Measurements from ENCODE around the gene USP22. TPM values are rescaled to one million over a fixed set of nuclear protein-coding genes. Genes with fewer than 3 reads are reported as not detected.

USP22 gene
- total and polyA plus RNA-seq, 4 donors: 27.2 to 109 (median 58.1) TPM

DNA sequence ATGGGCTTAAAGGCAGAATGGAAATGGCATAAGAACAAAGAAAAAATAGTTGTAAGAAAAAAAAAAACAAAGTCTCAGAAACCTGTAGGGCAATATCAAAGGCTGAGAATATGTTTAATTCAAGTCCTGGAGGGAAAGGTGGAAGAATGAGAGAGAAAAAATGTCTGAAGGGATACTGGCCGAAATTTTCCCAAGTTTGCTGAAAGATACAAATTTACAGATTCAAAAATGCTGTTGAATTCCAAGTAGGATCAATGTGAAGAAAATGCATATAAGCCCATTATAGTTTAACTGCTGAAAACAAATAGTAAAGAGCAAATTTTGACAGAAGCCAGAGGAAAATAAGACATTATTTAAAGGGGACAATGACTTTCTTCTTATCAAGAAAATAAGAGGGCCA, 6.6 kb upstream of the USP22 start:
- 92% methylated on average over 1 of the region's 1 CpG for WGBS
- no peaks in the 10 kb centered on the region for H3K4me1 ChIP-seq (ENCODE audit: control insufficient read depth in 4 of 4, insufficient read depth in 4 of 4, low read length in 3 of 4)
- H3K9ac ChIP-seq (ENCODE audit: low read depth in 1 of 2, low read length in 2 of 2): no peak overlapping the region
- DNase-seq (ENCODE audit: low spot score): no peak
- H3K4me3 ChIP-seq (ENCODE audit: low read depth in 1 of 3, low read length in 3 of 3): no peak overlapping the region
- no peak overlapping the region for H3K27ac ChIP-seq (ENCODE audit: low read depth in 1 of 2, low read length in 2 of 2)
- H3K27me3 ChIP-seq (ENCODE audit: control insufficient read depth in 4 of 4, insufficient read depth in 4 of 4, low read length in 3 of 4): no peaks in the 10 kb centered on the region
- H3K36me3 ChIP-seq (ENCODE audit: control insufficient read depth in 4 of 4, insufficient read depth in 3 of 4, low read depth in 1 of 4, low read length in 3 of 4): no peaks in the 10 kb centered on the region
- TF ChIP-seq, protein P1, sequence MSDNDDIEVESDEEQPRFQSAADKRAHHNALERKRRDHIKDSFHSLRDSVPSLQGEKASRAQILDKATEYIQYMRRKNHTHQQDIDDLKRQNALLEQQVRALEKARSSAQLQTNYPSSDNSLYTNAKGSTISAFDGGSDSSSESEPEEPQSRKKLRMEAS (IDR thresholded peaks at IDR 0.05): no peak
- TF ChIP-seq, protein P2, sequence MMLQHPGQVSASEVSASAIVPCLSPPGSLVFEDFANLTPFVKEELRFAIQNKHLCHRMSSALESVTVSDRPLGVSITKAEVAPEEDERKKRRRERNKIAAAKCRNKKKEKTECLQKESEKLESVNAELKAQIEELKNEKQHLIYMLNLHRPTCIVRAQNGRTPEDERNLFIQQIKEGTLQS (IDR thresholded peaks at IDR 0.05): no peak
- TF ChIP-seq, protein P3, sequence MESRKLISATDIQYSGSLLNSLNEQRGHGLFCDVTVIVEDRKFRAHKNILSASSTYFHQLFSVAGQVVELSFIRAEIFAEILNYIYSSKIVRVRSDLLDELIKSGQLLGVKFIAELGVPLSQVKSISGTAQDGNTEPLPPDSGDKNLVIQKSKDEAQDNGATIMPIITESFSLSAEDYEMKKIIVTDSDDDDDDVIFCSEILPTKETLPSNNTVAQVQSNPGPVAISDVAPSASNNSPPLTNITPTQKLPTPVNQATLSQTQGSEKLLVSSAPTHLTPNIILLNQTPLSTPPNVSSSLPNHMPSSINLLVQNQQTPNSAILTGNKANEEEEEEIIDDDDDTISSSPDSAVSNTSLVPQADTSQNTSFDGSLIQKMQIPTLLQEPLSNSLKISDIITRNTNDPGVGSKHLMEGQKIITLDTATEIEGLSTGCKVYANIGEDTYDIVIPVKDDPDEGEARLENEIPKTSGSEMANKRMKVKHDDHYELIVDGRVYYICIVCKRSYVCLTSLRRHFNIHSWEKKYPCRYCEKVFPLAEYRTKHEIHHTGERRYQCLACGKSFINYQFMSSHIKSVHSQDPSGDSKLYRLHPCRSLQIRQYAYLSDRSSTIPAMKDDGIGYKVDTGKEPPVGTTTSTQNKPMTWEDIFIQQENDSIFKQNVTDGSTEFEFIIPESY (IDR thresholded peaks at IDR 0.05): no peak
- TF ChIP-seq EGR1 (IDR thresholded peaks at IDR 0.05; ENCODE audit: low read depth in 2 of 2) (no peak), SP1 (IDR thresholded peaks at IDR 0.05) (no peak), GABPA (IDR thresholded peaks at IDR 0.05 in 1 of 2, conservative IDR thresholded peaks at IDR 0.05 in 1 of 2) (no peak), RAD21 (IDR thresholded peaks at IDR 0.05) (no peak), FOXA2 (IDR thresholded peaks at IDR 0.05) (no peak)
- H3K9me3 ChIP-seq (ENCODE audit: control insufficient read depth in 4 of 4, low read length in 3 of 4): no peaks in the 10 kb centered on the region

DNA sequence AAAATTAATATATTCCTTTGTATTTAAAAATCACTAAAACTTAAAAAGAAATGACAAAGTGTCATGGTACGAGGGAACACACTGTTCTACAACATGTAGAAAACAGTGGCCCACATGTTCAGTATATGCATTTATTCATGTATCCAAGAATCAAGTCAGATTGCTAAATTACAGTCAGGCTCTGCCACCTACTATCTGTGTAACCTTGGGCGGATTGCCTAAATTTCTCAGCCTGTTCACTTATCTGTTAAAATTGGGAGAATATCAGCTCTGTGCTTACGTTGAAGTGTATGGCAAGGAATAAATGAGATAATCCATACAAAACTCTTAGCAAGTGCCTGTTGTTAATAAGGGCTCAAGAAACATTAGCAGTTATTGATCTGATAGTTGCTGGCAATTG, 3.4 kb upstream of the USP22 start:
- no peaks in the 10 kb centered on the region for H3K36me3 ChIP-seq (ENCODE audit: control insufficient read depth in 4 of 4, insufficient read depth in 3 of 4, low read depth in 1 of 4, low read length in 3 of 4)
- H3K4me3 ChIP-seq (ENCODE audit: low read depth in 1 of 3, low read length in 3 of 3): no peak overlapping the region
- DNase-seq (ENCODE audit: low spot score): no peak
- no peak overlapping the region for H3K9ac ChIP-seq (ENCODE audit: low read depth in 1 of 2, low read length in 2 of 2)
- no peak overlapping the region for H3K27ac ChIP-seq (ENCODE audit: low read depth in 1 of 2, low read length in 2 of 2)
- no peaks in the 10 kb centered on the region for H3K9me3 ChIP-seq (ENCODE audit: control insufficient read depth in 4 of 4, low read length in 3 of 4)
- 84% methylated on average over 3 of the region's 3 CpGs for WGBS
- TF ChIP-seq, protein P4, sequence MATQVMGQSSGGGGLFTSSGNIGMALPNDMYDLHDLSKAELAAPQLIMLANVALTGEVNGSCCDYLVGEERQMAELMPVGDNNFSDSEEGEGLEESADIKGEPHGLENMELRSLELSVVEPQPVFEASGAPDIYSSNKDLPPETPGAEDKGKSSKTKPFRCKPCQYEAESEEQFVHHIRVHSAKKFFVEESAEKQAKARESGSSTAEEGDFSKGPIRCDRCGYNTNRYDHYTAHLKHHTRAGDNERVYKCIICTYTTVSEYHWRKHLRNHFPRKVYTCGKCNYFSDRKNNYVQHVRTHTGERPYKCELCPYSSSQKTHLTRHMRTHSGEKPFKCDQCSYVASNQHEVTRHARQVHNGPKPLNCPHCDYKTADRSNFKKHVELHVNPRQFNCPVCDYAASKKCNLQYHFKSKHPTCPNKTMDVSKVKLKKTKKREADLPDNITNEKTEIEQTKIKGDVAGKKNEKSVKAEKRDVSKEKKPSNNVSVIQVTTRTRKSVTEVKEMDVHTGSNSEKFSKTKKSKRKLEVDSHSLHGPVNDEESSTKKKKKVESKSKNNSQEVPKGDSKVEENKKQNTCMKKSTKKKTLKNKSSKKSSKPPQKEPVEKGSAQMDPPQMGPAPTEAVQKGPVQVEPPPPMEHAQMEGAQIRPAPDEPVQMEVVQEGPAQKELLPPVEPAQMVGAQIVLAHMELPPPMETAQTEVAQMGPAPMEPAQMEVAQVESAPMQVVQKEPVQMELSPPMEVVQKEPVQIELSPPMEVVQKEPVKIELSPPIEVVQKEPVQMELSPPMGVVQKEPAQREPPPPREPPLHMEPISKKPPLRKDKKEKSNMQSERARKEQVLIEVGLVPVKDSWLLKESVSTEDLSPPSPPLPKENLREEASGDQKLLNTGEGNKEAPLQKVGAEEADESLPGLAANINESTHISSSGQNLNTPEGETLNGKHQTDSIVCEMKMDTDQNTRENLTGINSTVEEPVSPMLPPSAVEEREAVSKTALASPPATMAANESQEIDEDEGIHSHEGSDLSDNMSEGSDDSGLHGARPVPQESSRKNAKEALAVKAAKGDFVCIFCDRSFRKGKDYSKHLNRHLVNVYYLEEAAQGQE (IDR thresholded peaks at IDR 0.05): no peak
- TF ChIP-seq FOXA1 (IDR thresholded peaks at IDR 0.05) (no peak), EGR1 (IDR thresholded peaks at IDR 0.05; ENCODE audit: low read depth in 2 of 2) (no peak), RAD21 (IDR thresholded peaks at IDR 0.05) (no peak), FOXA2 (IDR thresholded peaks at IDR 0.05) (no peak), YY1 (IDR thresholded peaks at IDR 0.05) (no peak), HNF4A (conservative IDR thresholded peaks at IDR 0.05) (no peak)
- TF ChIP-seq, protein P5, sequence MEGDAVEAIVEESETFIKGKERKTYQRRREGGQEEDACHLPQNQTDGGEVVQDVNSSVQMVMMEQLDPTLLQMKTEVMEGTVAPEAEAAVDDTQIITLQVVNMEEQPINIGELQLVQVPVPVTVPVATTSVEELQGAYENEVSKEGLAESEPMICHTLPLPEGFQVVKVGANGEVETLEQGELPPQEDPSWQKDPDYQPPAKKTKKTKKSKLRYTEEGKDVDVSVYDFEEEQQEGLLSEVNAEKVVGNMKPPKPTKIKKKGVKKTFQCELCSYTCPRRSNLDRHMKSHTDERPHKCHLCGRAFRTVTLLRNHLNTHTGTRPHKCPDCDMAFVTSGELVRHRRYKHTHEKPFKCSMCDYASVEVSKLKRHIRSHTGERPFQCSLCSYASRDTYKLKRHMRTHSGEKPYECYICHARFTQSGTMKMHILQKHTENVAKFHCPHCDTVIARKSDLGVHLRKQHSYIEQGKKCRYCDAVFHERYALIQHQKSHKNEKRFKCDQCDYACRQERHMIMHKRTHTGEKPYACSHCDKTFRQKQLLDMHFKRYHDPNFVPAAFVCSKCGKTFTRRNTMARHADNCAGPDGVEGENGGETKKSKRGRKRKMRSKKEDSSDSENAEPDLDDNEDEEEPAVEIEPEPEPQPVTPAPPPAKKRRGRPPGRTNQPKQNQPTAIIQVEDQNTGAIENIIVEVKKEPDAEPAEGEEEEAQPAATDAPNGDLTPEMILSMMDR (IDR thresholded peaks at IDR 0.05; ENCODE audit: low read depth, low read length, missing input control): no peak
- TF ChIP-seq, protein P3 (IDR thresholded peaks at IDR 0.05): no peak
- no peaks in the 10 kb centered on the region for H3K27me3 ChIP-seq (ENCODE audit: control insufficient read depth in 4 of 4, insufficient read depth in 4 of 4, low read length in 3 of 4)
- peaks cover 0 to 8% (median 6%) of the 10 kb centered on the region in 4 donors for H3K4me1 ChIP-seq (ENCODE audit: control insufficient read depth in 4 of 4, insufficient read depth in 4 of 4, low read length in 3 of 4)

Data from liver (tissue), 9 donors.